ELF-1 (cell line): Measurements from ENCODE around the gene CHST3.
"Not testable (repeated sequence)": the region's sequence is repeated elsewhere in the genome, so short reads cannot be mapped to it uniquely, and the experiment has no call there.

Experiments
- DNase-seq: peaks from one replicate; pipeline ENCODE4 v3.0.0-alpha.2; 2016; ENCODE audit warnings: low read depth, low spot score

Gene CHST3

GRCh38 chr10:71973777-71974488, 9.7 kb downstream of the CHST3 start:
- DNase-seq = no peak

DNA sequence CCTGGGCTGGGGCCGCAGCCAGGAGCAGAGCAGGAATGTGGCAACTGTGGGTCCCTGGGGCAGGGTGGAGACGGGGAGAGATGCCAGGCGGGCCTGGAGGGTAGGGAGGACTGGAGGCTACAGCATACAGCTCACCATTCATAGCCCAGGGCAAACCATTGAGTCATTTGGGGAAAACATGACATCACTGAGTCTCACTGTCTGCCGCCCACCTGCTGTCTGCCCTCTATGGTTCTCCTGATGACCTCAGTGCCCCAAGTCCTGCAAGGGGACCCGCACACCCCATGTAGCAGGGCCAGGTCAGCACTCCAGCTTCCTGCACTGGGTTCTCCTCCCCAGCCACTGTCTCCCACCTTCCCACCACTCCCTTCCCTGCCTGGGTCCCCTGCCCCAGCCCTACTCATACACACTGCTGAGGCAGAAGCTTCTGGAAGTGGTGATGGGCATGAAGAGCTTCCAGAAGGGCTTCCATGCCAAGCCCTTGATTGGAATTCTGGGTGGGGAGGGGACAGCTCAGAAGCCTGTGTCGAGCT, 10.4 kb downstream of the CHST3 start:
- DNase-seq = peak; percentile 47

DNA sequence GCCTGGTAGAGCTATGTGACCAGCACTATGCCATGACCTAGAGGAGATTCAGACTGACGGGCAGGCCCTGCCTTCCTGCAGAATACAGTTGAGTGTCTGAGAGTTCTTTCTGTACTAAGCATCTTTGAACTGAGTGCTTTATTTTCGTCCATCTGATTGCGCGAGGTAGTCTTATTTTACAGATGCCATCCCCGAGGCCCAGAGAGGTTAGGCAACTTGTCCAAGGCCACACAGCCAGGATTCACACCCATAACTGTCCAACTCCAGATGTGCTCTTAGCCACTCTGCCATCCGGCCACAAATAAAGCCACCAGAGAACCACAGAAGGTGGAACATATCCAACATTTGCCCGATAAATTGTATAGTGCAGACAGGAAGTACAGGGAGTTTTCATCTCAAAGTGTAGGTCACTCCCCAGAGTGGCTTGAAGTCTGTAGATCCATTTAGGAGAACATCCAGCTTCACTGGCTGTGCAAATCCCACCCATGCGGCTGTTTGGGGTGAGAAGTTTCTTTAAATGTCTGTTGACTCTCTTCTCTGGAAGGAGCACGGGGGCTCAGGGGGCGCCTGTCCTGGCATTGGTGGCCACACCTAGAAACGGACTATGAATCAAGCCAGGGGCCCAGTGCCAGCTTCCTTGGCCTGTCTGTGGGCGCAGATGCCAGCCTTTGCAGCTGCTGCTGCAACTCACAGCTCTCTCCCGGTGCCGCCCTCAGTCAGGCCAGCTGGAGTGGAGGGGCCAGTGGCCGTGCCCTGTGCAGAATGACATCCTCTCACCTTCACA, 11.1 kb downstream of the CHST3 start:
- DNase-seq = no peak

DNA sequence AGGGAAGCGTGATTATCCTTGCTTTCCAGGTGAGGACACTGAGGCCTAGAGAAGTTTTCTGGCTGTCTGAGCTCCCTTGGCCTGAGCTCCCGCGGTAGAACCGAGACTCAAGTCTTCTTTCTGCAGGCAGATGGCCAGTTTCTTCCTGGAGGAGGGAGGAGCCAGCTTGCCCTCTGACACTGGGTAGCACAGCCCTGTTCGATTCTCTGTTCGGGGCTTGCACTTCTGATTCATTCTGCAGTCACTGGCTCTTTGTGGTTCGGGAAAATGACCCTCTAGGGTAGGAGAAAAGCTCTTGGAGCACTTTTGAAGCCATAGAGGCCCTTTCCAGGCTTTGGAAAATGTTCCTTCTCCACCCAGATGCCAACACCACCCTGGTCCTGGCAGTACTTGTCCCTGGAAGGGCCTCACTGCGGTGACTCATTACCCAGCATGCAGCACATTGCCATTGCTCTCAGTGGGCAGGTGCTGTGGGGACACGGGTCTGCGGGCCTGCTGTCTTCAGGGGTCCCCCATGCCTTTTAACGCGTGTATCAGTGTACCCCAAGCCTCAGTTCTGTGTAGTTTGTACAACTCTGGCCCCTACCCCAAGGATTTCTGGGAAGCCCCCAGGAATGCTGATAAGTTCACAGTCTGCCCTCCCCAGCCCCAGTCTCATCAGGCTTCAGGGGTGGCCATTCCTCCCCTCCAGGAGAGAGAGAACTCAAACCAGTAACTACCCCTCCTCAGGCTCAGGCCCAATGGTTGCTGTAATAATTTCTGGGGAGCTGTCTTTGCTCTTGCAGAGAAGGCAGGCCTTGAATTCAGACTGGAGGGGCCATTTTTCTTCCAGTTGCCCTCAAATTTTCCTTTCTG, 11.9 kb downstream of the CHST3 start:
- DNase-seq = no peak

DNA sequence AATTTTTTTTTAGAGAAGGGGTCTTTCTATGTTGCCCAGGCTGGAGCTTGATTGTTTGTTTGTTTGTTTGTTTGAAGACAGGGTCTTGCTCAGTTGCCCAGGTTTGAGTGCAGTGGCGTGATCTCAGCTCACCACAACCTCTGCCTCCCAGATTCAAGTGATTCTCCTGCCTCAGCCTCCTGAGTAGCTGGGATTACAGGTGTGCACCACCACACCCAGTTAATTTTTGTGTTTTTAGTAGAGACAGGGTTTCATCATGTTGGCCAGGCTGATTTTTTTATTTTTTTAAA, 13.4 kb downstream of the CHST3 start:
- DNase-seq = not testable (repeated sequence)

DNA sequence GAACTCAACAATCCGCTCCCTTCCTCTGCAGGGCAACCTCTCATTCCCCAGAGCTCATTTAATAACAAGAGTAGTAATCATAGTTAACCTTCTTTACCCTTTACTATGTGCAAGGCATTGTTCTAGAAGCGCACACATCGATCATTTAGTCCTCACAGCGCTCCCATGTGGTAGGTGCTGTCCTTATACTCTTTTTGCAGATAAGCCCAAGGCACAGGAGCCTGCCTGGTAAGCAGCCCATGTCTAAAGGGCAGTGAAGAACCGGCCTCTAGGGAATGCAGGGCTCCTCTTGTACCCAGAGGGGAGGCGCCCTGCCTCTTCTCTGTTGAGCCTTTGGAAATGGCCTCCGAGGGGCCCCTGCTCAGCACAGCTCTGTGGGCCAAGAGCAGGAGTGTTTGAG, 14.3 kb downstream of the CHST3 start:
- peak; percentile 58 for DNase-seq

- DNase-seq = no peak
Measured at GRCh38 chr10:71978988-71979691, 14.9 kb downstream of the CHST3 start.

DNA sequence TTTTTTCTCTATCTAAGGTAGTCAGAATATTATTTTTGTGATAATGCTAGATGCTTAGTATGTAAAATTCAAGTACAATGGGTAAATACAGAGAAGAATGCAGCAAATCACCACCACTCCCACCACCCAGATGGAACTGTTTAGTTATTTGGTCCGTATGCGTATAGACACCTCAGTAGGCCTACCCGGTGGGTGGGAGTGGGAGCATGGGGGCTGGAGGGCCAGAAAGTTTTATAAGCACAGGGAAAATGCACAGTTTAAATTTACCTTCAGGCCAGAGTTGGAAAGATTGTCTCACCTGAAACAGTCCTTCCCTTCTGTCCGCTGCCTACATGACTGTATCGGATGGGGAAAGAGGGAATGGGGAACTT, 15.5 kb downstream of the CHST3 start:
- DNase-seq = no peak

DNA sequence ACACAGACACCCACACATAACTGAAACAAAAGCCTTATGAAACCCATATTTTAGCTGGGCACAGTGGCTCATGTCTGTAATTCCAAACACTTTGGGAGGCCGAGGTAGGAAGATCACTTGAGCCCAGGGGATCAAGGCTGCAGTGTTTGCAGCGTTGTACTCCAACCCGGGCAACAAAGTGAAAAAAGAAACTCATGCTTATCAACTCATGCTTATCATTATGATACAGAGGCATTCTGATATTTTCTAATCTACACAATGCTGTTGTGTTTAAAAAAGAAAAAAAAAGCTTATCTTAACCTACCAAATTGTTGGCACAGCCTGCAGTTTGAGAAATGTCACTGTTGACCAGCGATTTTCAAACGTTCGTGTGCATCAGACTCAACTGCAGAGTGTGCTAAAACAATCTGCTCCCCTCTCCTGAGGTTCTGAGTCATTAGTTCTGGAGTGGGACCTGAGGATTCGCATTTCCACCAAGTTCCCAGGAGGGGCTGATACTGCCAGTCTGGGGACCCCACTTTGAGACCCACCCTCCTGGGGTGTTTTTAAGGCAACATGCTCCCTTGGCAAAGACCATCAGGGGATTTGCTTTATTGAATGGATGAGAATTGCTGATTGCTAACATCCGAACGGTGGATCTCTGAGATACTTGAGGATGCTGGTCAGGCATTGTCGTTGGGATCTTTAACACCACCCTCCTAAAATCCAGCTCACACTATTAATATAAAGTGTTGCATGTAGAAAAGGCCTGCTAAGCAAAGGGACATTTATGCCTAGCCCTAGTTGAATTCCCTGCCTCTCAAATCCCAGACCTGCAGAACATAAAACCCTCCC, 16.2 kb downstream of the CHST3 start:
- no peak for DNase-seq

- DNase-seq = no peak
Measured at GRCh38 chr10:71981015-71981875, 17.1 kb downstream of the CHST3 start.

GRCh38 chr10:71981876-71982230, 17.7 kb downstream of the CHST3 start:
- no peak for DNase-seq

GRCh38 chr10:71982269-71983178, 18.3 kb downstream of the CHST3 start:
- DNase-seq = no peak

DNA sequence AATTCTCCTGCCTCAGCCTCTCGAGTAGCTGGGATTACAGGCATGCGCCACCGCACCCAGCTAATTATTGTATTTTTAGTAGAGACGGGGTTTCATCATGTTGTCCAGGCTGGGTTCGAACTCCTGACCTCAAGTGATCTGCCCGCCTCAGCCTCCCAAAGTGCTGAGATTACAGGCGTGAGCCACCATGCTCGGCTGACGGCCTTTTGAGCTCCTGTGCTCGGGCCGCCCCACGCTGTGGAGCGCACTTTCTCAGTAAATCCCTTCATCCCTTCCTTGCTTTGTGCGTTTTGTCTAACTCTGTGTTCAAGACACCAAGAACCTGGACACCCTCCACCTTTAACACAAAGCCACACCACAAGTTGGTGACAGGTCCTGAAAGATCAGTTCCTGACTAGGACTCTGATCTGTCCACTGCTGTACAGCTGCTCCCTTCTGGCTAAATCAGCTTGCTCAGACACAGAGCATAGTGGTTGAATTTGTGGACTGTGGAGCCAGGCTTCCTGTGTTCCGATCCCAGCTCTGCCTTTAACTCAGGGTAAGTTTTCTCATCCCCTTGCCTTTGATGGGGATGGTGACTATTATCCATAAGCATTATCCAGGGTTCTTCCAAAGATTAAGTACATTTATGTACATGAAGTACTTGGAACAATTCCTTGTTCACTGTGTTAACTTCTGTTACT, 20.1 kb downstream of the CHST3 start:
- no peak for DNase-seq

DNA sequence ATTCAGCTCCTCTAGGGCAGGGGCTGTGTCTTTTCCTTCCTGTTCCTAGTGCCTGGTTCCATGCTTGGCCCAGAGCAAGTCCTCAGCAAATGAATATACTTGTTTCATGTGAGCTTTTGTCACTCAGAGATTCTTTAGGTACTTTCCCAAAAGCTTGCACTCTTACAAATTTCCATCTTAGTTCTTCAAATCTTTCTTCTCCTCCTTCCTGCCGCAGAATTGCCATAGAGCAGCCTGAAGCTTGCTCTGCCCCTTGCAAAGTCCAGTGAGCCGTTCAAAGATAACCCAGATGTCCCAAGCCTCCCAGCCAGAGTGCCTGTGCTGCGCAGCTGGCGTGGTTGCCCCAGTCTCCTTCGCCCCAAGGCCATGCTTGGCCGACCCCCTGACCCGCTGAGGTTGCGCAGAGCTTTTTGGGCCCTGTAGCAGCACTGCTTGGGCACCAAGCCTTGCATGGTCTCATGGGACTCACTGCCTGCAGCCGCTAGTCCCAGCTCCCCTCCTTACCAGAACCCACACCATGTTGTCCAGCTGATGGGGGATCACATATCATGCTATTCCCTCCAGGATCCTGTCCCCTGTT, 20.7 kb downstream of the CHST3 start:
- no peak for DNase-seq

GRCh38 chr10:71985542-71986250, 21.5 kb downstream of the CHST3 start:
- no peak for DNase-seq

GRCh38 chr10:71988895-71989294, 24.7 kb downstream of the CHST3 start:
- not testable (repeated sequence) for DNase-seq
